ENCODE data around the gene CEACAM19. TPM values are rescaled to one million over a fixed set of nuclear protein-coding genes. Genes with fewer than 3 reads are reported as not detected.

CEACAM19 gene
- total RNA-seq, 2 experiments from 2014 or later: not detected

DNA sequence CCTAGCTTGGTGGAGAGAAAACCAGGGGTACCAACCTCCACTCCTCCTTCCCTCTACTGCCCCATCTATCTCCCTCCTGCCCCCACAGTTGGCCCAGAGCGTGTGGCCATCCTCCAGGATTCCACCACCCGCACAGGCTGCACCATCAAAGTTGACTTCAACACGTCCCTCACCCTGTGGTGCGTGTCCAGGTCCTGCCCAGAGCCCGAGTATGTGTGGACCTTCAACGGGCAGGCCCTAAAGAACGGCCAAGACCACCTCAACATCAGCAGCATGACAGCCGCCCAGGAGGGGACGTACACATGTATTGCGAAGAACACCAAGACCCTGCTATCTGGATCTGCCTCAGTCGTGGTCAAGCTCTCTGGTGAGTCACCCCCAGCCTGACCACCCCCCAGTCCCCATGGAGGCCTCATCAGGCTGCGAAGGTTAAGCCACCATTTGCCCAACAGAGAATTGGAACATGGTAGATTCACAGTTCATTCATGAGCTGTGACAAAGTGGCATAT lies 34.3 kb downstream of the CEACAM19 start:
- POLR2A ChIA-PET: no interaction called here

GRCh38 chr19:44706506-44707236 lies 35.4 kb downstream of the CEACAM19 start:
- Histone ChIP-seq H2AFZ (ENCODE audit: low read length) (no peak overlapping the region), H3K27ac (ENCODE audit: low read depth, low read length, poor library complexity, severe bottlenecking) (no peak overlapping the region), H3K9me2 (ENCODE audit: insufficient read depth, low read length) (no peaks in the 10 kb centered on the region), H3K4me3 (ENCODE audit: low read depth, low read length, poor library complexity, severe bottlenecking) (no peak overlapping the region), H4K20me1 (ENCODE audit: insufficient read depth, low read length) (no peaks in the 10 kb centered on the region), H3K36me3 (ENCODE audit: insufficient read depth, low read length) (no peaks in the 10 kb centered on the region), H3K79me2 (ENCODE audit: insufficient read depth, low read depth, low read length) (no peaks in the 10 kb centered on the region), H3K4me2 (ENCODE audit: low read length) (no peak overlapping the region), H3K9me3 (ENCODE audit: low read length) (no peaks in the 10 kb centered on the region), H3K4me1 (ENCODE audit: insufficient read depth, low read length, poor library complexity, severe bottlenecking) (no peaks in the 10 kb centered on the region)
- intact Hi-C loops (cut with micrococcal nuclease; ENCODE audit: unreplicated experiment): no loop called here
- ChIA-PET CTCF (ENCODE audit: unreplicated experiment) (interaction anchor here (0.5 kb wide), 1 partner anchor 9 kb away, joined by 3 read pairs; no protein-coding TSS in a partner anchor), POLR2A (no interaction called here)
- DNase-seq (ENCODE audit: low spot score): no peak
- BruUV-seq (replicated peaks): no TSS peak
- no peak for TF ChIP-seq EZH2phosphoT487 (IDR thresholded peaks at IDR 0.05; ENCODE audit: borderline replicate concordance, low read depth, low read length)
- TF ChIP-seq, protein P1, sequence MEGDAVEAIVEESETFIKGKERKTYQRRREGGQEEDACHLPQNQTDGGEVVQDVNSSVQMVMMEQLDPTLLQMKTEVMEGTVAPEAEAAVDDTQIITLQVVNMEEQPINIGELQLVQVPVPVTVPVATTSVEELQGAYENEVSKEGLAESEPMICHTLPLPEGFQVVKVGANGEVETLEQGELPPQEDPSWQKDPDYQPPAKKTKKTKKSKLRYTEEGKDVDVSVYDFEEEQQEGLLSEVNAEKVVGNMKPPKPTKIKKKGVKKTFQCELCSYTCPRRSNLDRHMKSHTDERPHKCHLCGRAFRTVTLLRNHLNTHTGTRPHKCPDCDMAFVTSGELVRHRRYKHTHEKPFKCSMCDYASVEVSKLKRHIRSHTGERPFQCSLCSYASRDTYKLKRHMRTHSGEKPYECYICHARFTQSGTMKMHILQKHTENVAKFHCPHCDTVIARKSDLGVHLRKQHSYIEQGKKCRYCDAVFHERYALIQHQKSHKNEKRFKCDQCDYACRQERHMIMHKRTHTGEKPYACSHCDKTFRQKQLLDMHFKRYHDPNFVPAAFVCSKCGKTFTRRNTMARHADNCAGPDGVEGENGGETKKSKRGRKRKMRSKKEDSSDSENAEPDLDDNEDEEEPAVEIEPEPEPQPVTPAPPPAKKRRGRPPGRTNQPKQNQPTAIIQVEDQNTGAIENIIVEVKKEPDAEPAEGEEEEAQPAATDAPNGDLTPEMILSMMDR (conservative IDR thresholded peaks at IDR 0.05; ENCODE audit: low read length): no peak

More for the DNA sequence above, 34.3 kb downstream of the CEACAM19 start:
- Histone ChIP-seq H4K20me1 (ENCODE audit: insufficient read depth, low read length) (no peaks in the 10 kb centered on the region), H3K36me3 (ENCODE audit: insufficient read depth, low read length) (no peaks in the 10 kb centered on the region), H3K4me1 (ENCODE audit: insufficient read depth, low read length, poor library complexity, severe bottlenecking) (no peaks in the 10 kb centered on the region), H3K9me3 (ENCODE audit: low read length) (no peaks in the 10 kb centered on the region), H3K4me3 (ENCODE audit: low read depth, low read length, poor library complexity, severe bottlenecking) (no peak overlapping the region), H3K79me2 (ENCODE audit: insufficient read depth, low read depth, low read length) (no peaks in the 10 kb centered on the region), H3K4me2 (ENCODE audit: low read length) (no peak overlapping the region), H3K27ac (ENCODE audit: low read depth, low read length, poor library complexity, severe bottlenecking) (no peak overlapping the region), H2AFZ (ENCODE audit: low read length) (no peak overlapping the region), H3K9me2 (ENCODE audit: insufficient read depth, low read length) (no peaks in the 10 kb centered on the region)
- BruUV-seq (replicated peaks): no TSS peak
- DNase-seq (ENCODE audit: low spot score): no peak
- intact Hi-C loops (cut with micrococcal nuclease; ENCODE audit: unreplicated experiment): no loop called here
- CTCF ChIA-PET (ENCODE audit: unreplicated experiment): no interaction called here
- TF ChIP-seq EZH2phosphoT487 (IDR thresholded peaks at IDR 0.05; ENCODE audit: borderline replicate concordance, low read depth, low read length): no peak
- TF ChIP-seq, protein P1 (conservative IDR thresholded peaks at IDR 0.05; ENCODE audit: low read length): no peak

GRCh38 chr19:44707794-44708193 lies 36.5 kb downstream of the CEACAM19 start:
- CTCF ChIA-PET (ENCODE audit: unreplicated experiment): no interaction called here
- no peak for TF ChIP-seq EZH2phosphoT487 (IDR thresholded peaks at IDR 0.05; ENCODE audit: borderline replicate concordance, low read depth, low read length)
- TF ChIP-seq, protein P1 (conservative IDR thresholded peaks at IDR 0.05; ENCODE audit: low read length): no peak
- no peak for DNase-seq (ENCODE audit: low spot score)
- Histone ChIP-seq H2AFZ (ENCODE audit: low read length) (no peak overlapping the region), H3K36me3 (ENCODE audit: insufficient read depth, low read length) (no peaks in the 10 kb centered on the region), H3K79me2 (ENCODE audit: insufficient read depth, low read depth, low read length) (no peaks in the 10 kb centered on the region), H3K4me1 (ENCODE audit: insufficient read depth, low read length, poor library complexity, severe bottlenecking) (no peaks in the 10 kb centered on the region), H3K4me2 (ENCODE audit: low read length) (no peak overlapping the region), H4K20me1 (ENCODE audit: insufficient read depth, low read length) (no peaks in the 10 kb centered on the region), H3K9me3 (ENCODE audit: low read length) (no peaks in the 10 kb centered on the region), H3K9me2 (ENCODE audit: insufficient read depth, low read length) (no peaks in the 10 kb centered on the region), H3K27ac (ENCODE audit: low read depth, low read length, poor library complexity, severe bottlenecking) (no peak overlapping the region), H3K4me3 (ENCODE audit: low read depth, low read length, poor library complexity, severe bottlenecking) (no peak overlapping the region)
- intact Hi-C loops (cut with micrococcal nuclease; ENCODE audit: unreplicated experiment): no loop called here
- no TSS peak for BruUV-seq (replicated peaks)
- POLR2A ChIA-PET: no interaction called here
